DND-41 (cell line): ENCODE results near the gene DUSP2.

Experiments used
- CTCF ChIP-seq: IDR thresholded peaks from 2 replicates; pipeline ENCODE4 v1.5.1; 2012; ENCODE audit warnings: borderline replicate concordance, low read length, moderate library complexity, mild to moderate bottlenecking; ENCODE audit not compliant: poor library complexity, severe bottlenecking; ENCODE audit errors: extremely low read depth
- EZH2 ChIP-seq: IDR thresholded peaks from 3 replicates; pipeline ENCODE4 v1.6.1; 2012; ENCODE audit warnings: borderline replicate concordance, low read depth, mild to moderate bottlenecking, moderate library complexity, low read length, inconsistent platforms; ENCODE audit not compliant: severe bottlenecking

- TF ChIP-seq CTCF (no peak), EZH2 (no peak)
Observed at GRCh38 chr2:96140941-96141623, 4.2 kb downstream of the DUSP2 start.
